Natural killer cell treated with Interleukin-12 subunit alpha and Interleukin-12 subunit beta and Interleukin-15 and Interleukin-18, amount 100 ng/mL, for 72 hours (primary cell): ENCODE data around the gene RETREG3. TPM values are rescaled to one million over a fixed set of nuclear protein-coding genes. Genes with fewer than 3 reads are reported as not detected.
"Not testable (repeated sequence)": the region's sequence is repeated elsewhere in the genome, so short reads cannot be mapped to it uniquely, and the experiment has no call there.

Source experiments
- ATAC-seq, 2 donors: fragments of 150-1000 bp; cut with Tn5 transposase in 1 of 2; sonication (Bioruptor Pico), chemical (Tn5 transposase) in 1 of 2; 2 replicates each; pipeline ENCODE4 v1.10.0; 2021
- DNase-seq: peaks from one replicate; pipeline ENCODE4 v3.0.0; 2022; ENCODE audit warnings: low spot score
- H3K27ac Mint-ChIP-seq, 2 donors: 1 replicate in 1 of 2; 2 replicates in 1 of 2; pipeline ENCODE4 v1.8.0; 2022; ENCODE audit warnings: mixed read lengths in 2 of 2, mild to moderate bottlenecking in 1 of 2, moderate library complexity in 1 of 2
- H3K27me3 Mint-ChIP-seq, 2 donors: 1 replicate in 1 of 2; 2 replicates in 1 of 2; pipeline ENCODE4 v1.8.0; 2022; ENCODE audit warnings: mixed read lengths in 2 of 2
- H3K36me3 Mint-ChIP-seq: one replicate; pipeline ENCODE4 v1.8.0; 2022; ENCODE audit warnings: mixed read lengths
- H3K4me1 Mint-ChIP-seq, 2 donors: 1 replicate in 1 of 2; 2 replicates in 1 of 2; pipeline ENCODE4 v1.8.0; 2022; ENCODE audit warnings: low read depth in 2 of 2, mixed read lengths in 2 of 2, mild to moderate bottlenecking in 1 of 2
- H3K4me3 Mint-ChIP-seq: one replicate; pipeline ENCODE4 v1.8.0; 2022; ENCODE audit warnings: mixed read lengths
- H3K9me3 Mint-ChIP-seq: 2 replicates; pipeline ENCODE4 v1.8.0; 2022; ENCODE audit warnings: mixed read lengths
- total RNA-seq, 2 donors: library from RNA; stranded (reverse); gene quantifications; one replicate each; pipeline ENCODE4 v1.2.3, GENCODE V29; 2022

The RETREG3 gene
- 10 to 100 TPM; 52.9 to 67.3 TPM for total RNA-seq

DNA sequence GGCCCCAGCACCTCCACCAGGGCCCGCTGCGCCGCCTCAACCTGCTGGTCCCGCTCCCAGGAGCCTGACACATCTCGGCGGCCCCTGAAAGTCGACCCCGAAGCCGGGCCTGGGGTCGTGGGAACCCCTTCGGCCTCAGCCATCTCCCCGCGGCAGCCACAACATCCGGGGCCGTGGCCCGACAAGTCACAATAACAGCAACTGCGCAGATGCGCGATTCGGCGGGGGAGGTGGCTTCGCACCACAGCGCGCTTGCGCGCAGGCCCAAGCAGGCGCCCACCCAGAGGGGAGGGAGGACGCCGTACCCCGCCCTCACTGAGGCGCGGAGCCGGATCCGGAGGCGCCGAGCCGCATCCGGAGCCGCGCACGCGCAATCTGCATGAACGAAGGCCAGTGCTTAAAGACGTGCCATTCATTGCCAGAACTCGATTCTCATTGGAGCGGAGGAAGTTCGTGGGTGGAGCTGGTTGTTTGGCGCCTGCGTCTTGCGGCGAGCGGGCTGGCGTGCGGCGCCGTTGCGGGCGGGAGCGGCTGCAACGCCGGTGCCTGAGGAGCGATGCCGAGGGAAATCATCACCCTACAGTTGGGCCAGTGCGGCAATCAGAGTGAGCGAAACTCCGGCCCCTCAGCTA, at the start of gene RETREG3, which contains the start of gene TUBG1:
Gene RETREG3 (minus strand): TSS at position 193 of the 632 bp plus-strand sequence. CDS start 50 bp downstream, at position 143.
Gene TUBG1 (plus strand): TSS at position 502 of the 632 bp plus-strand sequence. CDS start 55 bp downstream, at position 557.
- H3K4me1 Mint-ChIP-seq, result peaks cover 26 to 38% of the 10 kb centered on the region in 2 donors
- H3K36me3 Mint-ChIP-seq, result peaks cover 5% of the 10 kb centered on the region
- H3K4me3 Mint-ChIP-seq, result peak within 1 kb of the TSS; percentile 100
- H3K27me3 Mint-ChIP-seq, result no peaks in the 10 kb centered on the region
- peak within 1 kb of the TSS; percentile 94 to 97 for H3K27ac Mint-ChIP-seq
- no peaks in the 10 kb centered on the region for H3K9me3 Mint-ChIP-seq
- ATAC-seq, result peak; percentile 94 to 98
- peak; percentile 99 for DNase-seq

DNA sequence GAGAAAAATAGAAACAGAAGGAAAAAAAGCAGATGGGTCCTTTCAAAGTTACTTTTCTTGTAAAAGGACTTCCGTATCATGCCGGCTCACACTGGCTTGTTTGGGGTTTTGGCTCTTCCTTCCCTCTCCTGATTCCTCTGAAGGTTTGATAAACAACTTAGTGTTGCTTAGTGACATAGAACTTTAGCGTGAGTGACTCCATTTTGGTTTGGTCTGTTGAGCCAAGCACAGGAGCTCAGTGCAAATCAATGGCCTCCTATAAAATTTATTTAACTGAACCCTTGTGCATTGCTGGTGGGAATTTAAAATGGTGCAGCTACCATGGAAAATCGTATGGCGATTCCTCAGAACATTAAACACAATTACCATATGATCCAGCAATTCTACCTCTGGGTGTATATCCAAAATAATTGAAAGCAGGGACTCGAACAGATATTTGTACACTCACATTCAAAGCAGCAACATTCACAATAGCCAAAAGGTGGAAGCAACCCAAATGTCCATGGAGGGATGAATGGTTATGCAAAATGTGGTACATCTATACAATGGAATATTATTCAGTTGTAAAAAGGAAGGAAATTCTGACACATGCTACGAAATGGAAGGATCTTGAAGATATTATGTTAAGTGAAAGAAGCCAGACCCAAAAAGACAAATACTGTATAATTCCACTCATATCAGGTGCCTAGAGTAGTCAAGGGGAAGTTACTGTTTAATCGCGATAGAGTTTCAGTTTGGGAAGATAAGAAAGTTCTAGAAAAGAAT, 48.8 kb upstream of the RETREG3 start:
- H3K27ac Mint-ChIP-seq, result no peak overlapping the region
- peak overlapping the region; percentile 59 for H3K4me3 Mint-ChIP-seq
- H3K27me3 Mint-ChIP-seq, result peaks cover 8 to 20% of the 10 kb centered on the region in 2 donors
- H3K4me1 Mint-ChIP-seq, result peaks cover 17 to 21% of the 10 kb centered on the region in 2 donors
- ATAC-seq, result no peak
- H3K36me3 Mint-ChIP-seq, result no peaks in the 10 kb centered on the region
- H3K9me3 Mint-ChIP-seq, result no peaks in the 10 kb centered on the region
- DNase-seq, result no peak

GRCh38 chr17:42655528-42655927, 46.4 kb upstream of the RETREG3 start:
- Mint-ChIP-seq H3K9me3 (no peaks in the 10 kb centered on the region), H3K27ac (no peak overlapping the region), H3K27me3 (peaks cover 8 to 23% of the 10 kb centered on the region in 2 donors), H3K36me3 (no peaks in the 10 kb centered on the region), H3K4me1 (peaks cover 17 to 21% of the 10 kb centered on the region in 2 donors), H3K4me3 (no peak overlapping the region)
- DNase-seq (no peak), ATAC-seq (no peak)

DNA sequence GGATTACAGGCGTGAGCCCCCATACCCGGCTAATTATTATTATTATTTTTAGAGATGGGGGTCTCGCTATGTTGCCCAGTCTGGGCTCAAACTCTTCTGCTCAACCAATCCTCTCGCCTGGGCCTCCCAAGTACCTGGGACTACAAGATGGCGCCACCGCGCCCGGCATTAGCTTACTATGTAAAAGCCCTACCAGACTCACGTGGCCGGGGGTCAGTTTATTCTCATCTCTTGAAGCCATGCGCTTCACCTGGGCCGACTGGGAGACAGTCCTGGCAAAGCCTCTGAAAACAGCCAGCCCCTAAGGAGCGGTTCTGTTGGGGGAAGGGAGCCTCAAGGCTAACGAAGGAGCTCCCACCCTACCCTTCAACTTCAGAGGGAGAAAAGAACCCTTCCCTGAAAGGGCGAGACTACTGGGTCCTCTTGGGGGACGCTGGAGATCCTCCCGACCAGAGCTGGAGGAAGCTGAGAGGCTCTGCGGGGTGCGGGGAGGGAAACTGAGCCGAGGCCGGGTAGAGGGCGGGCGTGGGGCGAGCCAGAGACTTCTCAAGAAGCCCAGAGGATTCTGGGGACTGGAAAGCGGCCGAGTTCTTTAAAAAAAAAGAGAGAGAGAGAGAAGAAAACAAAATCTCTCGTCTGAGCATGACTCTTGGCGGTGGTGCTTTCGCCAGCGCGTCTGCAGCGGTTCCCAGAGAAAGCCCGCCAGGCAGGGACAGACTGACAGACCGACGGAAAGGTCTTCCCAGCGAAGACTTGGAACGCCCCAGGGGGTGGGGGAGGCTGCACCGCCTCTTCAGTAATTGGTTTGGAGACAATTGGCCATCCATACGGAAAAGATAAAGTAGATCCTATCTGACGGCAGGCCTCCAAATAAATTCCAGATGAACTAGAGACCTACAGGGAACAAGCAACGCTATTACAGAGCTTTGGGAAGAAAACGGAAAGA, 44.3 kb upstream of the RETREG3 start:
- Mint-ChIP-seq H3K27me3 (peaks cover 11 to 26% of the 10 kb centered on the region in 2 donors), H3K27ac (no peak overlapping the region), H3K4me1 (peaks cover 12 to 16% of the 10 kb centered on the region in 2 donors), H3K4me3 (no peak overlapping the region), H3K9me3 (no peaks in the 10 kb centered on the region), H3K36me3 (no peaks in the 10 kb centered on the region)
- ATAC-seq (no peak), DNase-seq (no peak)

- Mint-ChIP-seq H3K4me3 (no peak overlapping the region), H3K36me3 (no peaks in the 10 kb centered on the region), H3K4me1 (peaks cover 17 to 19% of the 10 kb centered on the region in 2 donors), H3K27me3 (peaks cover 15 to 36% of the 10 kb centered on the region in 2 donors), H3K27ac (no peak overlapping the region), H3K9me3 (no peaks in the 10 kb centered on the region)
- DNase-seq (no peak), ATAC-seq (no peak)
These were observed 42.2 kb upstream of the RETREG3 start for GRCh38 chr17:42651392-42651791.

DNA sequence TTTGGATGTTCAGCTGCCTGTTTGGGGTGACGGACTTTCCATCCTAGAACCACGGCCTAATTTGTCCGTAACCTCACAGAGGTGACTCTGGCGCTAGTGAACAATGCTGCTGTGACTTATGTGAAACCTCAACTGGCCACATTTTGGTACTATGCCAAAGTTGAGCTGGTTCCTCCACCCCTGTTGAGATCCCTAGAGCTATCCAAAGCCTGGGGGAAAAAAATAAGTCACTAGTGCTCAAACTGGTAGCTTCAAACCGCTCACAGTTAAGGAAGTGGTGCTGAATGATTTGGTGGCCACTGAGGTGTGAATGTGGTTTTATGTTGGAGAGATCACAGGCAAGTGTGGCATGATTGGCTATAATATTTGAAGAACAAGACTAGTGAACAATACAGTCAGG, 38.6 kb upstream of the RETREG3 start:
- Mint-ChIP-seq H3K36me3 (no peaks in the 10 kb centered on the region), H3K4me1 (peaks cover 9 to 10% of the 10 kb centered on the region in 2 donors), H3K4me3 (no peak overlapping the region), H3K9me3 (no peaks in the 10 kb centered on the region), H3K27ac (no peak overlapping the region), H3K27me3 (peaks cover 8 to 17% of the 10 kb centered on the region in 2 donors)
- no peak for DNase-seq
- ATAC-seq, result peak in 1 of 2 donors; percentile 48

GRCh38 chr17:42642336-42642735, 33.2 kb upstream of the RETREG3 start:
- Mint-ChIP-seq H3K27me3 (peaks cover 0 to 9% of the 10 kb centered on the region in 2 donors), H3K36me3 (no peaks in the 10 kb centered on the region), H3K9me3 (no peaks in the 10 kb centered on the region), H3K4me3 (no peak overlapping the region), H3K4me1 (peaks cover 0 to 7% of the 10 kb centered on the region in 2 donors), H3K27ac (no peak overlapping the region)
- no peak for ATAC-seq
- no peak for DNase-seq

DNA sequence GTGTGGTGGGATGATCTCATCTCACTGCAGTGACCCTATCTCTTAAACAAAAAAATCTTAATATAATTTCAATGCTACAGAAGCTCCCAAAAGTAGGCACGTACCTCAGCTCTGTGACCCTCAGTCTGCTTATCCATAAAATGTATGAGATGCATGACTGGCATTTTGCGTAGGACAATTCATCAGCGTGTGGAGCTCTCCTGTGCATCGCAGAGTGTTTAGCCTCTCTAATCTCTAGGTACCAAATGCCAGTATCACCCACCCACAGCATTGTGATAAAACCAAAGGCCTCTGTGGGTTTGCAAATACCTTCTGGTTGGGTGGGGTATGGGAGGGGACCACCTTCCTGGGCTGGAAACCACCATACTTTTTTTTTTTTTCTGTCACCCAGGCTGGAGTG, 30.9 kb upstream of the RETREG3 start:
- DNase-seq (no peak), ATAC-seq (no peak)
- H3K27me3 Mint-ChIP-seq, result peaks cover 0 to 9% of the 10 kb centered on the region in 2 donors
- no peak overlapping the region for H3K4me3 Mint-ChIP-seq
- H3K36me3 Mint-ChIP-seq, result no peaks in the 10 kb centered on the region
- H3K4me1 Mint-ChIP-seq, result peaks cover 0 to 7% of the 10 kb centered on the region in 2 donors
- H3K9me3 Mint-ChIP-seq, result no peaks in the 10 kb centered on the region
- no peak overlapping the region for H3K27ac Mint-ChIP-seq

- Mint-ChIP-seq H3K36me3 (no peaks in the 10 kb centered on the region), H3K27ac (no peak overlapping the region), H3K9me3 (no peaks in the 10 kb centered on the region), H3K4me3 (no peak overlapping the region), H3K27me3 (peaks cover 0 to 9% of the 10 kb centered on the region in 2 donors), H3K4me1 (peaks cover 0 to 7% of the 10 kb centered on the region in 2 donors)
- no peak for ATAC-seq
- no peak for DNase-seq
These were observed 30.4 kb upstream of the RETREG3 start for GRCh38 chr17:42639525-42640113.

- H3K27ac Mint-ChIP-seq, result no peak overlapping the region
- DNase-seq, result no peak
- H3K36me3 Mint-ChIP-seq, result no peaks in the 10 kb centered on the region
- no peaks in the 10 kb centered on the region for H3K9me3 Mint-ChIP-seq
- peaks cover 0 to 5% of the 10 kb centered on the region in 2 donors for H3K4me1 Mint-ChIP-seq
- peaks cover 0 to 2% of the 10 kb centered on the region in 2 donors for H3K27me3 Mint-ChIP-seq
- H3K4me3 Mint-ChIP-seq, result no peak overlapping the region
- ATAC-seq, result no peak
These were observed 23.8 kb upstream of the RETREG3 start for GRCh38 chr17:42632949-42633444.

- peaks cover 0 to 5% of the 10 kb centered on the region in 2 donors for H3K4me1 Mint-ChIP-seq
- peak; percentile 31 to 36 for ATAC-seq
- no peaks in the 10 kb centered on the region for H3K9me3 Mint-ChIP-seq
These were observed 20.3 kb upstream of the RETREG3 start for GRCh38 chr17:42629411-42630009.

DNA sequence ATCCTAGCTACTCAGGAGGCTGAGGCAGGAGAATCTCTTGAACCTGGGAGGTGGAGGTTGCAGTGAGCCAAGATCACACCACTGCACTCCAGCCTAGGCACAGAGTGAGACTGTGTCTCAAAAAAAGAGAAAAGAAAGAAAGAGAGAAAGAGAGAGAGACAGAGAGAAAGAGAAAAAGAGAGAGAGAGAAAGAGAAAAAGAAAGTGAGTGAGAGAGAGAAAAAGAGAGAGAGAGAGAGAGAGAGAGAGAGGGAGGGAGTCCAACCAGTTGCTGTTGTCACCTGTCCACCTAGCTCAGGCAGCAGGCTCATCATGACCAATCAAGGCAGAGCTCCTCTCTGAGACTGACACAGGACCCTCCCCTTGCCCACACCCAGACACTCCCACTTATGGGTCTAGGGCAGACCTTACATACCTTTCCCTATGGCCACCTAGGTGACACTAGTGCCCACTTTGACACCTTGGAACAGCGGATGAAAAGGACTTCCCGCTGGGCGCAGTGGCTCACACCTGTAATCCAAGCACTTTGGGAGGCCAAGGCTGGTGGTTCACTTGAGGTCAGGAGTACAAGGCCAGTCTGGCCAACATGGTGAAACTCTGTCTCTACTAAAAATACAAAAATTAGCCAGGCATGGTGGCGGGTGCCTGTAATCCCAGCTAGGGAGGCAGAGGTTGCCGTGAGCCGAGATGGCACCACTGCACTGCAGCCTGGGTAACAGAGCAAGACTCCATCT, 18.0 kb upstream of the RETREG3 start:
- H3K4me3 Mint-ChIP-seq, ATAC-seq, H3K36me3 Mint-ChIP-seq, H3K4me1 Mint-ChIP-seq, DNase-seq, H3K9me3 Mint-ChIP-seq, H3K27ac Mint-ChIP-seq, H3K27me3 Mint-ChIP-seq: not testable (repeated sequence)

More at GRCh38 chr17:42629411-42630009, 20.3 kb upstream of the RETREG3 start:
- Mint-ChIP-seq H3K36me3 (no peaks in the 10 kb centered on the region), H3K27ac (peak overlapping the region in 1 of 2 donors; percentile 19), H3K4me3 (no peak overlapping the region), H3K27me3 (peaks cover 0 to 2% of the 10 kb centered on the region in 2 donors)
- no peak for DNase-seq
